Fibroblast of villous mesenchyme (primary cell): ENCODE data around the gene KANK3. TPM values are rescaled to one million over a fixed set of nuclear protein-coding genes. Genes with fewer than 3 reads are reported as not detected.
"Not testable (repeated sequence)": the region's sequence is repeated elsewhere in the genome, so short reads cannot be mapped to it uniquely, and the experiment has no call there.

Source experiments
- DNase-seq: peaks from one replicate; pipeline ENCODE4 v3.0.0-alpha.2; 2010; ENCODE audit warnings: low read depth
- H3K4me3 ChIP-seq: 2 replicates; pipeline ENCODE4 v1.5.1; 2011; ENCODE audit warnings: low read depth, mild to moderate bottlenecking, low read length
- CTCF ChIP-seq: IDR thresholded peaks from 2 replicates; pipeline ENCODE4 v1.5.1; 2012; ENCODE audit warnings: low read depth, mild to moderate bottlenecking, low read length; ENCODE audit not compliant: insufficient read depth
- total RNA-seq: library from RNA; depleted of rRNA; stranded (reverse); fragments of >200 nt; gene quantifications from 2 replicates; pipeline ENCODE4 v1.2.3, GENCODE V29; 2012

The KANK3 gene
- total RNA-seq, 1 donor: under 0.01 TPM

GRCh38 chr19:8323781-8324185 lies 19.3 kb downstream of the KANK3 start:
- H3K4me3 ChIP-seq: no peak overlapping the region
- DNase-seq: no peak
- TF ChIP-seq CTCF: no peak

- no peak for DNase-seq
- H3K4me3 ChIP-seq: peak overlapping the region; percentile 73
- TF ChIP-seq CTCF: no peak
Observed at GRCh38 chr19:8322638-8322997, 20.4 kb downstream of the KANK3 start.

- no peak for TF ChIP-seq CTCF
- no peak for DNase-seq
- H3K4me3 ChIP-seq: peak overlapping the region; percentile 73
Observed at GRCh38 chr19:8321986-8322637, 20.9 kb downstream of the KANK3 start.

GRCh38 chr19:8321067-8321985 lies 21.7 kb downstream of the KANK3 start, which contains the start of the genes NDUFA7 and RPS28:
Gene NDUFA7 (minus strand): TSS chr19:8321375. CDS start chr19:8321358, 17 bp downstream.
Gene RPS28 (plus strand): TSS chr19:8321496. CDS start chr19:8321531, 35 bp downstream.
- peak; percentile 96 for DNase-seq
- peak; percentile 27 for TF ChIP-seq CTCF

GRCh38 chr19:8320564-8321066 lies 22.4 kb downstream of the KANK3 start:
- TF ChIP-seq CTCF: no peak
- peak overlapping the region; percentile 73 for H3K4me3 ChIP-seq
- DNase-seq: no peak

More at GRCh38 chr19:8321067-8321985, 21.7 kb downstream of the KANK3 start, which contains the start of the genes NDUFA7 and RPS28:
- H3K4me3 ChIP-seq: peak within 1 kb of the TSS; percentile 73

- H3K4me3 ChIP-seq: peak overlapping the region; percentile 73
- DNase-seq: no peak
- TF ChIP-seq CTCF: no peak
Observed at GRCh38 chr19:8319807-8320520, 23.1 kb downstream of the KANK3 start.

GRCh38 chr19:8318835-8319234 lies 24.2 kb downstream of the KANK3 start:
- DNase-seq, H3K4me3 ChIP-seq: not testable (repeated sequence)
